Fibroblast of lung (primary cell): Measurements from ENCODE around the gene GSN. TPM values are rescaled to one million over a fixed set of nuclear protein-coding genes. Genes with fewer than 3 reads are reported as not detected.

Experiments
- DNase-seq, 2 donors: peaks; one replicate each; pipeline versions ENCODE4 v3.0.0 to v3.0.0-alpha.2; 2010; ENCODE audit warnings: low read depth in 2 of 2
- H2AFZ ChIP-seq: 2 replicates; pipeline ENCODE4 v1.5.1; 2012; ENCODE audit warnings: low read length, control low read depth, inconsistent platforms
- H3K27ac ChIP-seq: 2 replicates; pipeline ENCODE4 v1.5.1; 2011; ENCODE audit warnings: low read length, control low read depth; ENCODE audit not compliant: insufficient read depth
- H3K27me3 ChIP-seq: 2 replicates; pipeline ENCODE4 v1.5.1; 2011; ENCODE audit warnings: mild to moderate bottlenecking, low read length; ENCODE audit not compliant: control insufficient read depth, insufficient read depth
- H3K36me3 ChIP-seq: 2 replicates; pipeline ENCODE4 v1.5.1; 2011; ENCODE audit warnings: low read length; ENCODE audit not compliant: control insufficient read depth, insufficient read depth
- H3K4me1 ChIP-seq: 2 replicates; pipeline ENCODE4 v1.5.1; 2011; ENCODE audit warnings: low read length; ENCODE audit not compliant: control insufficient read depth, insufficient read depth; ENCODE audit errors: extremely low read depth
- H3K4me2 ChIP-seq: 2 replicates; pipeline ENCODE4 v1.5.1; 2011; ENCODE audit warnings: low read length, control low read depth; ENCODE audit not compliant: insufficient read depth; ENCODE audit errors: extremely low read depth
- H3K4me3 ChIP-seq, 4 experiments: fragments of 200-600 bp in 1 of 4; sonication (generic) in 1 of 4; replicated peaks in 1 of 4; 2 replicates each; pipeline ENCODE4 v1.5.1; 2011 to 2016; ENCODE audit warnings: low read length in 4 of 4, low read depth in 3 of 4, mild to moderate bottlenecking in 3 of 4, control low read depth in 2 of 4, inconsistent platforms in 1 of 4, mixed read lengths in 1 of 4; ENCODE audit not compliant: insufficient read depth in 1 of 4; ENCODE audit errors: control extremely low read depth in 1 of 4
- H3K79me2 ChIP-seq: 2 replicates; pipeline ENCODE4 v1.5.1; 2012; ENCODE audit warnings: mild to moderate bottlenecking, low read length, inconsistent platforms; ENCODE audit not compliant: control insufficient read depth, insufficient read depth
- H3K9ac ChIP-seq: 2 replicates; pipeline ENCODE4 v1.5.1; 2011; ENCODE audit warnings: mild to moderate bottlenecking, low read length, control low read depth; ENCODE audit not compliant: insufficient read depth
- H3K9me3 ChIP-seq: 2 replicates; pipeline ENCODE4 v1.5.1; 2012; ENCODE audit warnings: low read depth, low read length; ENCODE audit not compliant: control insufficient read depth, insufficient read depth
- H4K20me1 ChIP-seq: 2 replicates; pipeline ENCODE4 v1.5.1; 2011; ENCODE audit warnings: low read length; ENCODE audit not compliant: control insufficient read depth, insufficient read depth; ENCODE audit errors: extremely low read depth
- CTCF ChIP-seq, 2 donors: IDR thresholded peaks in 1 of 2; conservative IDR thresholded peaks in 1 of 2; 1 replicate in 1 of 2; 2 replicates in 1 of 2; pipeline ENCODE4 v1.5.1; 2011 to 2012; ENCODE audit warnings: low read length in 2 of 2, control low read depth in 1 of 2, inconsistent platforms in 1 of 2, low read depth in 1 of 2, mild to moderate bottlenecking in 1 of 2
- EZH2 ChIP-seq: IDR thresholded peaks from 2 replicates; pipeline ENCODE4 v1.5.1; 2012; ENCODE audit warnings: low read length, control low read depth, mild to moderate bottlenecking; ENCODE audit errors: missing control alignments
- polyA plus RNA-seq, 2 donors: library from polyadenylated mRNA; depleted of rRNA in 1 of 2; stranded (reverse) in 1 of 2; unstranded in 1 of 2; fragments of >200 nt; gene quantifications; 2 replicates each; pipeline ENCODE4 v1.2.1, GENCODE V29; 2011 to 2012; ENCODE audit warnings: missing spikeins in 1 of 2
- total RNA-seq: library from RNA; depleted of rRNA; stranded (reverse); fragments of >200 nt; gene quantifications from 2 replicates; pipeline ENCODE4 v1.2.1, GENCODE V29; 2014

Gene GSN
- total and polyA plus RNA-seq, 2 donors (not counting 1 experiment from before 2014, with no cell fraction given), result 432 to 588 TPM

GRCh38 chr9:121380846-121381245, 112.9 kb downstream of the GSN start:
- TF ChIP-seq EZH2 (no peak), CTCF (conservative IDR thresholded peaks at IDR 0.05 in 1 of 2, IDR thresholded peaks at IDR 0.05 in 1 of 2; ENCODE audit: low read depth in 1 of 2, low read length in 2 of 2) (no peak)
- Histone ChIP-seq H3K9ac (no peak overlapping the region), H3K4me2 (no peak overlapping the region), H3K27ac (no peak overlapping the region), H3K36me3 (no peaks in the 10 kb centered on the region), H4K20me1 (no peaks in the 10 kb centered on the region), H3K9me3 (no peaks in the 10 kb centered on the region), H3K4me3 (no peak overlapping the region), H2AFZ (no peak overlapping the region), H3K27me3 (no peaks in the 10 kb centered on the region), H3K79me2 (no peaks in the 10 kb centered on the region), H3K4me1 (no peaks in the 10 kb centered on the region)
- DNase-seq, result no peak

Other genes starting within 250 kb of the GSN start
- 7.3 and 8.2 TPM in 2 replicates for gene C5, start 217.9 kb upstream of the GSN start, total RNA-seq
- 1.9 and 3.0 TPM in 2 replicates for gene C5, start 217.9 kb upstream of the GSN start, polyA plus RNA-seq
- gene CNTRL, start 193.2 kb upstream of the GSN start, total RNA-seq, result 6.2 and 6.8 TPM in 2 replicates
- 3.8 and 6.0 TPM in 2 replicates for gene CNTRL, start 193.2 kb upstream of the GSN start, polyA plus RNA-seq
- 18.5 and 29.1 TPM in 2 replicates for gene RAB14, start 66.3 kb upstream of the GSN start, total RNA-seq
- gene RAB14, start 66.3 kb upstream of the GSN start, polyA plus RNA-seq, result 46.6 and 52.3 TPM in 2 replicates
- gene STOM, start 102.1 kb downstream of the GSN start, total RNA-seq, result 215 and 248 TPM in 2 replicates
- gene STOM, start 102.1 kb downstream of the GSN start, polyA plus RNA-seq, result 224 and 536 TPM in 2 replicates
- gene GGTA1, start 231.7 kb downstream of the GSN start, total RNA-seq, result under 0.01 TPM in 1 of 2 replicates, not detected in the other
- gene GGTA1, start 231.7 kb downstream of the GSN start, polyA plus RNA-seq, result 0.03 TPM in 1 of 2 replicates, not detected in the other